Stimulated activated CD4-positive, alpha-beta T cell treated with anti-CD3 and anti-CD28 coated beads, Interleukin-4, amount 100 ng/mL, for 24 hours (primary cell): ENCODE data around the gene HMG20B.

Source experiments
- DNase-seq: peaks from one replicate; pipeline ENCODE4 v3.0.0-alpha.2; 2020

Gene HMG20B

DNA sequence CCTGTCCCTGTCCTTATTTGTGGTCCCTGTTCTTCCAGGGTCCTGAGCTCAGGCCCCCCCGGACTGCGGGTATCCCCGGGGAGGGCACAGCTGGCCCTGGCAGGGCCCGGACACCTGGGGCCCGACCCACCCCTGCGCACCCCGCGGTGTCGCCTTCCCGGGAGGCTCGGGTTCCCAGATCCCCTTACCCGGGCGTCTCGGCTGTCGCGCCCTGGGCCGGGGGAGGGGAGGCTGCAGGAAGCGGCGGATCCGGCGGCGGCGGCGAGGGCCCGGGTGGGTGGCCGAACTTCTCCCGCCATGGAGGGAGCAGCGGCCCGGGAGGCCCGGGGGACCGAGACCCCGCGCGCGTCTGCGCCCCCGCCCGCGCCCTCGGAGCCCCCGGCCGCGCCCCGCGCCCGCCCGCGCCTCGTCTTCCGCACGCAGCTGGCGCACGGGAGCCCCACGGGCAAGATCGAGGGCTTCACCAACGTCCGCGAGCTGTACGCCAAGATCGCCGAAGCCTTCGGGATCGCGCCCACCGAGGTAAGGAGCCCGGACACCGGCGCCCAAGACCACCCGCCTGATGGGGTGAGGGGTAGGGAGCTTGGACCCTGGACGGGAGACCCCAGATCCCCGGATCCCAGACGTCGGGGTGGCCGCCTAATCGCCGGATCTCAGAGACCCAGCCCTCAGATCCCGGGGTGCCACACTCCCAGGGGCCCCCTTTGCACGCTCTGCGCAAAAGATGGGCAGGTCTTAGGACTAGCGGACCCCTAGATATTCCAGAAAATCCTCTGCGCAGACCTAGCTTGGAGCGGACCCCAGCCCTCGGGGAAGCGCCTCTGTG lies 12.8 kb downstream of the HMG20B start, which contains the start of gene GIPC3:
GIPC3 (plus strand) TSS at position 178 of the 826 bp plus-strand sequence; CDS start at position 298, 120 bp downstream.
- DNase-seq: no peak

DNA sequence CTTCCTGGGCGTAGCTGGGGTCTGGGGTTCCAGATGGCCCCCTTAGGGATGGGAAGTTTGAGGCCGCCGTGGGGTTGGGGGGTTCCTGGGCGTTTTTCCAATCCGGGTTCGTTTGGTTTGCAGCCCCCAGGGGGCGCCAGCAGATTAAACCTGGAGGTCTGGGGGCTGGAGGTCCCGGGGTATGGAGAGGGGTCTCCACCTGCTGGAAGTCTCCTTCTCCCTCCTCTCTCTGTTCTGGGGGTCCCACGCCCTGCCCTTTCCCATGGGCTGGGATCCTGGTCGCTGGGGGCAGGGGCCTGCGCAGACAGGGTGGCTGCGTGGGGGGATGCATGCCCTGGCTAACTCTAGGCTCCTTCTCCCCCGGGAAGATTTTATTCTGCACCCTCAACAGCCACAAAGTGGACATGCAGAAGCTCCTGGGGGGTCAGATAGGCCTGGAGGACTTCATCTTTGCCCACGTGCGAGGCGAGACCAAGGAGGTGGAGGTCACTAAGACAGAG lies 13.4 kb downstream of the HMG20B start:
- DNase-seq: peak; percentile 49

DNA sequence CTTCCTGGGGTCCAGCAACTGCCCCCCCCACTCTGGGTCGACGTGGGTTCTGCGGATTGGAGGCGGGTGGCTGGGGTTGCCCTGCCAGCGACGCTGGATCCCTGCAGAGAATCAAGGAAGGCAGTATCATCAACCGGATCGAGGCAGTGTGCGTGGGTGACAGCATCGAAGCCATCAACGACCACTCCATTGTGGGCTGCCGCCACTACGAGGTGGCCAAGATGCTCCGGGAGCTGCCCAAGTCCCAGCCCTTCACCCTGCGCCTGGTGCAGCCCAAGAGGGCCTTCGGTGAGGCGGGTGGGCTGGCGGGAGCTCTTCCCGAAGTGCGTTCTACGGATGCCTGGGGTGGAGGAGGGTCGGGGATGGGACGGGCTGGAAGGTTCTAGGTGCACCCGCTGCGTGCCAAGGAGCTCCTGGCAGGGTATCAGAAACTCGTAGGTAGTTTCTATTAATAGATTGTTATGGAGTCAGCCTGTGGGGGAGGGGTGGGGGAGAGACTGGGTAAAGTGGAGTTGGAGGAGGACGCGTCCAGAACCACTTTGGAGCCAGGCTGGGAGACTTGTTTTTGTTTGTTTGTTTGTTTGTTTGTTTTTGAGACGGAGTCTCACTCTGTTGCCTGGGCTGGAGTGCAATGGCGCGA lies 14.1 kb downstream of the HMG20B start:
- no peak for DNase-seq

DNA sequence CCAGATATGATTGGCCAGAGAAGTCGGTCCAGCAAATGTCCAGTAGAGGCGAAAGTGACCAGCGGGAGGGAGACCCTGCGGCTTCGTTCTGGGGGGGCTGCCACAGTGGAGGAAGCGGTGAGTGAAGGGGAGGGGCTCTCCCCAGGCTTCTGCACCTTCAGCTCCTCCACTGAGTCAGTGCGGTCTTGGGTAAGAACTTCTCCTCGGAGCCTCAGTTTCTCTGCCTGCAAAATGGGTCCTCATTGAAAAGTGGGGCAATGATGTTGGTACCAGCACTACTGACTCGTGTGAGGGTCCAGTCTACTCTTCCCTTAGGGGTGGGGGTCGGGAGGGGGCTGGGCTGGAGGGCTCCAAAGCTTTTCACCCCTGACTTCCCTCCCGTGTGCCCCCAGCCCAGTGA lies 16.7 kb downstream of the HMG20B start:
- DNase-seq: no peak

DNA sequence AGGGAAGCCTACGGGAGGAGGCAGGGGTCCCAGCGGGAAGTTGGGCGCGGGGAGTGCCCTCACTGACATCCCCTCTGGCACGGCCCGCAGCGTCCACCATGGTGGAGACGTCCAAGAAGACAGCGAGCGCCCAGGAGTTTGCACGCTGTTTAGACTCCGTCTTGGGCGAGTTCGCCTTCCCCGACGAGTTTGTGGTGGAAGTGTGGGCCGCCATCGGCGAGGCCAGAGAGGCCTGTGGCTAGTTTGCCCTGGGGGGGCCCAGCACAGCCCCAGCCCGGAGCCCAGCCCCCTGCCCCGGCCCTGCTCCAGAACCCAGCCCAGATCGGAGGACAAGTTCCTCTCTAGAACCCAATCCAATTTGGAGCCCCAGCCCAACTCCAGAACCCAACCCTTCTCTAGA lies 17.2 kb downstream of the HMG20B start:
- no peak for DNase-seq

DNA sequence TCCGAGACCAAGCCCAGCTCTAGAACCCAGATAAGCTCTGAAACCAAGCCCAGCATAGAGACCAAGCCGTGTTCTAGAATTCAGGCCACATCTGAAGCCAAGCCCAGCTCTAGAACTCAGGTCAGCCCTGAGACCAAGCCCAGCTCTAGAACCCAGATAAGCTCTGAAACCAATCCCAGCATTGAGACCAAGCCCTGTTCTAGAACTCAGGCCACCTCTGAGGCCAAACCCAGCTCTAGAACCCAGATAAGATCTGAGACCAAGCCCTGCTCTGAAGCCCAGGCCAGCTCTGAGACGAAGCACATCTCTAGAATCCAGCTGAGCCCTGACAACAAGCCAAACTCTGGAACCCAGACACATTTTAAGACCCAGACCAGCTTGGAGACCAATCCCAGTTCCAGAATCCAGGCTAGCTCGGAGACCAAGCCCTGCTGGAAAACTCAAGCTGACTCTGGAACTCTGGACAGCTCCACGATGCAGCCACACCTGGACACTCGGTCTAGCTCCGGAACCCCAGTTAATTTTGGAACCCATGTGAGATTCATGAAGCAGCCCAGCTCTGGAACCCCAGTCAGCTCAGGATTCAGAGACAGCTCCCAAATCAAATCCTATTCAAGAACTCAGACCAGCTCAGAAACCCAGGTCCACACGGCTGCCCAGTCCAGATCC lies 18.4 kb downstream of the HMG20B start:
- DNase-seq: no peak

DNA sequence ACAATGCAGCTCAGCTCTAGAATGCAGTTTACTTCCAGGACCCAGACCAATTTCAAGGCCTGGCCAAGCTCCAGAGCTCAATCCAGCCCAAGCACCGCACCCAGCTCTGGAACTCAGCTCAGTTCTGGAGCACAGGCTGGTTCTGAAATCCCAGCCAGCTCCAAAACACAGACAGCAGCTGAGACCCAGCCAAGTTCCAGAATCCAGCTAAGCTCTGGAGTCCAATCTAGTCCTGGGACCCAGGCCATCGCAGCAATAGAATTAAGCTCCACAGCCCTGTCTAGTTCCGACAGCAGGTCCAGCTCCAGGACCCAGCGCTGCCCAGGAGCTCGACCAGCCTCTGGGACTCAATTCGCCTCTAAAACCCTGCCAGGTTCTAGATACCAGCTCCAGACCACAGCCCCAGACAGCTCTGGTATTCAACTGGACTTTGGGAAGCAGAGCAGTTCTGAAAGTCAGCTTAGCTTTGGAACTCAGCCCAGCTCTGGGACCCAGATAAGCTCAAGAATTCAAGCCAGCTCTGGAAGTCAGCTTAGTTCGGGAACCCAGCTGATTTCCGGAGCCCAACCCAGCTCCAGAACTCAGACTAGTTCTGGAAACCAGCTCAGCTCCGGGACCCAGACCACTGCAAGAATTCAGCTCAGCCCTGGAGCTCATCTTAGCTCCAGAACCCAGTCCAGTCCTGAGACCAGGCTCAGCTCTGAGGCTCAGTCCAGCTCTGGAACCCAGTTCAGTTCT lies 19.3 kb downstream of the HMG20B start:
- no peak for DNase-seq

DNA sequence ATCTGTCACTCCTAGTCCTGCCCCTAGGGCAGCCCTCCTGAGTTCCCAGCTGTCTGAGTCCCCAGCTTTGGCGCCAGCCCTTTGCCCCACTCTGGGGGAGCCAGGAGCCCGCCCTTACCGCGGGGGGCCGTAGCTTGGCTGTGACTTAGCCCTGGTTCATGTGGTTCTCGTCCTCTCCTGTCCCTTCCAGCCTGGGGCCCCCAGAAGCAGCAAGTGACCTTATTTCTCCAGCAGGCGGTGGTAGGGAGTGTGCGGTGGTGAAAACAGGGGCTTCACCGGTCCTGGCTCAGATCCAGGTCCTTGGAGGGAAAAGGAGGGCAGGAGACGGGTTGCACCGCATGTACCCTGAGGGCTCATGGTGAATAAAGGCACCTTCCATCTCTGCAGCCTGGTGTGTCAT lies 20.4 kb downstream of the HMG20B start:
- no peak for DNase-seq

DNA sequence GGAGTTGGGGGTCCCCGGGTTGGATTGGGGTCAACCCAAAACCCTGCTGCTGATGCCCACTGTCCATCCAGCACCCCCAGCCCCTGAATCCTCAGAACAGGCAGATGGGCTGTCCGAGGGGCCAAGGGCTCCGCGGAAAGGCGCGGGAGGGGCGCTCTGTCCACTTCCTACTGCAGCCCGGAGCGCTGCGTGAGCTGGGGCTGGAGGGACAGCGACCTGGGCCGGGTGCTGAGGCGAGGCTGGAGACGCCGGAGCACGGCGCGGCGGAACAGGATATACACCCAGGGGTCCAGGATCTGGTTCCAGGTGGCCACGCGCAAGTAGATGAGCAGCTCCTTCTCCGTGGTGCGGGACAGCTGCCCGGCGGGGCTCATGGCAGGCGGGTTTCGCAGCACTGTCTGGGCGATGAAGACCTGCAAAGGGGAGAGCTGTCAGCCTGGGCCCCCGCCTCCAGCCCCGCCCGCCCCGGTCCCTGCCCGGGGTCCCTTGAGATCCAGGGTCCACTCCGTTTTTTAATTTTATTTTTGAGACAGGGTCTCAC lies 22.8 kb downstream of the HMG20B start:
- DNase-seq: no peak

DNA sequence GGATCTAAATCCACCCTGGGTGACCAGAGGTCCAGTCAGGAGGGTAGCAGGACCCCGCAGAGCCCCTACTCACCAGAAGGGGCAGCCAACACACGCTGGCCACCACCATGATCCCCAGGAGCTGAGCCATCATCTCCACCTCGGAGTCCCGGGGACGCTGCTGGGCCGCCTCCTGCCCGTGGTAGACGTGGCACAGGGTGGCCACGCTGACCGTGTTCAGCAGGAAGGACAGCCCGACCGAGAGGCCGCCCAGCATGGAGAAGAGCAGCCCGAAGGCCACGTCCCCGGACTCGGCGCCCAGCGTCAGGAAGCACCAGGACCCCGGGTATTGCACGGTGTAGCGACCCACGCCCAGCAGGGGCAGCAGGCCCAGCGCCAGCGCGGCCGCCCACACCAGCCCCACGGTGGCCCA lies 27.0 kb downstream of the HMG20B start:
- no peak for DNase-seq

DNA sequence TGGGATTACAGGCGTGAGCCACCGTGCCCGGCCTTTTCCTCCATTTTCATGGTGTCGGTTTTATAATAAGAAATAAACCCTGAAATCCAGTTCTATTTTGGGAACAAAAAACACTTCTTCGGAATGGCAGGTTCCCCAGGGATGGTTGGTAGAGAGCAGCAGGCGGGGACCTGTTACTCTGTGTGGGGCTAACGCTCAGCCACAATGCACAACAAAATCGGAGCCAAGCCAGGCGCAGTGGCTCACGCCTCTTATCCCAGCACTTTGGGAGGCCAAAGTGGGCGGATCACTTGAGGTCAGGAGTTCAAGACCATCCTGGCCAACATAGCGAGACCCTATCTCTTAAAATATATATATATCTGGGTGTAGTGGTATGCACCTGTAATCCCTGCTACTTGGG lies 28.3 kb downstream of the HMG20B start:
- no peak for DNase-seq

DNA sequence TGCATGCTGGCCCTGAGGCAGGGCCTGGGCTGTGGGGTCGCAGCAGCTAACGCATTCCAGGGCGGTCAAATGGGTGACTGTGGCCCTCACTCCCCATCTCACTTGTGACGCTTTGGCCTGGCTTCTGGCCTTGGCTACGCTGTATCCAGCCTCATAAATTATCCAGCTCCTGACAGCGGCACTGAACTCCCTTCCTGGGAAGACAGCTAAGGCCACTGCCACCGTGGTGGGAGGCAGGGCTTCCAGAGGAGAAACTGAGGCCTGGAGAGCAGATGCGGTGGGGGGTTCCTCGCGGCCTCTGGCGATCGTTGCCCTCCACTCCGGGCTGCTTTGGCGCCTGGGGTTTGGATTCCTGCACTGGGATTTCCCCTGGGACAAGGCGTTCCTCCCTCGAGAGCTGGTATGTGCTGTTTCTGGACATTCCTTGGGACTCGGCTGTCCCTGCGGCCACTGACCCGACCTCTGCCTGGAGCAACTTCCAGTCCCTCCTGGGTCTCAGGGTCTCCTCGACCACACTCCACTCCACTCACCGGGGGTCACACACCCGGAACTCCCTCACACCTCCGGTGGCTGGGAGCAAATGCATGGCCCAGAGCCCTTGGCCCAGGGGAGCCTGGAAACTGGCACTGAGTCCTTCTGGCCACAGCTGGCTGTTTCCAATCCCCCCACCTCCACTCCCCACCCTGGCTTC lies 30.5 kb downstream of the HMG20B start:
- DNase-seq: no peak

DNA sequence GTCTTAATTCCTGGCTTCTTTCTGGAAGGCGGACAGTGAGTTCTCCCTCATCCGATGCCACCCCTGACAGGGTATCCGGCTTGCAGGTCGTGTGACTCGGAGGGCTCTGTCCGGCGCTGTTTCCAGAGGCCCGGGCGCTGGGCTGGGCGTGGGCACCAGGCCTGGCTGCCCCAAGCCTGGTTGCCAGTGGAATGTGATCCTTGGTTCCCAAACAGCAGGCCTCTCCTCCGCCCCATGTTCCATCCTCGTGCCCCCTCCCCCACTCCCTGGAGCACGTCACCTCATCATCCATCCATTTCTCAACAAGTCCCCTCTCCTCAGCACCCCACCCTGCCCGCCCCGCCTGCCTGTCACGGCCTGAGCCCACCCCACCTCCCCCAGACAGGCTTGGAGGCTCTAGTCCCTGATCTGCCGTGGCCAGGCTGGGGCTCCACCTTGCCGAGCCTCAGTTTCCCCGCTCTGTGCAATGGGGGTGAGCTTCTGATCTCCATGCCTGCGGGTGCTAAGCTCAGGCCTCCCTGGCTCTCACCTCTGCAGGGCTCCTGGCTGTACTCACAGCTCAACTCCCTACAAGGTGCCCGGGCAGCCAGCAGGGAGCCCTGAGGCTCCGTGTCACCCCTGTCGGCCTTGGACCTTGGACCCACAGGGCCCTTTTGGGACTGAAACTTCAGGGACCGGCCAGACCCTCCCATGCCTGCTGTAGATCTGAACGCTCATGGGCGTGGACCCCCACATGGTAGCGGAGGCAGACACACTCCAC lies 31.7 kb downstream of the HMG20B start:
- no peak for DNase-seq

DNA sequence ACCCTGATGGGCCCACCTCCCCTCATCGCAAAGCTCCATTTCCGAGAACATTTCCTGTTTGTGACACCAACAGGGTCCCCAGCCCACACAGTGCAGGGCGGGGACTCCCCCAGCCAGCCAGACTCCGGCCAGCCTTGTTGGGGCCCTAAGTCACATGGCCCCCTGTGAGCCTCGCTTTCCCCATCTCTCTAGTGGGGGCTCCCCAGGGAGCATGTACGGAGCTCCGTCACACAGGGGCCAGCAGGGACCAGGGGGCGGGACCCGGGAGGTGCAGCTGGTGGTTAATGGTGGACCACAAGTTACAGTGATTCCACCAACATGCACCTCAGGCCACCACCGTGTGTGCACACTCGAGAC lies 32.2 kb downstream of the HMG20B start:
- DNase-seq: no peak

DNA sequence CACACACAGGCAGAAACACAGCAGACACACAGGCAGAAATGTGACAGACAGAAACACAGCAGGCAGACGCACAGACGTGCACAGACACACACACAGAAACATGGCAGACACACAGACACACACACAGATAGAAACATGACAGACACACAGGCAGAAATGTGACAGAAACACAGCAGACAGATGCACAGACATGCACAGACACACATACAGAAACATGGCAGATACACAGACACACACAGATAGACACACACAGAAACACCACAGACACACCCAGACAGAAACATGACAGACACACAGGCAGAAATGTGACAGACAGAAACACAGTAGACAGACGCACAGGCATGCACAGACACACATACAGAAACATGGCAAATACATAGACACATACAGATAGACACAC lies 32.6 kb downstream of the HMG20B start:
- DNase-seq: no peak

DNA sequence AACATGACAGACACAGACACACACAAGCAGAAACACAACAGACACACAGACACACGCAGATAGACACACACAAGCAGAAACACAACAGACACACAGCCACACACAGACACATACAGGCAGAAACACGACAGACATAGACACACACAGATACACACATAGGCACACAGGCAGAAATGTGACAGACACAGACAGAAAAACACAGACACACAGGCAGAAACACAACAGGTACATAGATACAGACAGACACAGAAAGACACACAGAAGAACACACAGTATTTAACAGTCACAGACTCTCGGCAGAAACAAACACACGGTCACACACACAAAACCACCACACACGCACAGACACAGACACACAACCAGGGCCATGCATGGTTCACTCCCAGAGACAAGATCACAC lies 33.0 kb downstream of the HMG20B start:
- no peak for DNase-seq

DNA sequence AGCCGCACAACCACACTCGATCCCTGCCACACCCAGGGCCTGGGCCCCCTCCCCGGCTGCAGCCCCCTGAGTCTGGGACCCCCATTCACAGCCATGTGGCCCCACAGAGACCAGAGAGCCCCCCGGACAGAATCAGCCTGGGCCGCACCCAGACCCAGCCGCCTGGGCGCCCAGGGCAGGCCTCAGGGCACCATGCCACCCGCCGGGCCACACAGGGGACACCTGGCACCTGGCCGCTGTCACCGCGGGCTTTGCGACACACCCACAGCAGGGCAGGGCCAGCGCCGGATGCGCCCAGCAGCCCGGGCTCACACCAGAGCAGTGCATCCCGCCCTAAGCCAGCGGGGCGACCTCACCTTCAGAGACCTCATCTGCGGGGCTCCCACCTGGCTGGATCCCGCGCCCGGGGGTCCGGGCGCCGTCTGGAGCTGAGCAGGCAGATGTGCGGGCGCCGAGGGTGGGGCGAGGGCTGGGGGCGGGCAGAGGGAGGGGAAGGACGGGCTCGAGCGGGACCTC lies 33.5 kb downstream of the HMG20B start:
- DNase-seq: no peak

DNA sequence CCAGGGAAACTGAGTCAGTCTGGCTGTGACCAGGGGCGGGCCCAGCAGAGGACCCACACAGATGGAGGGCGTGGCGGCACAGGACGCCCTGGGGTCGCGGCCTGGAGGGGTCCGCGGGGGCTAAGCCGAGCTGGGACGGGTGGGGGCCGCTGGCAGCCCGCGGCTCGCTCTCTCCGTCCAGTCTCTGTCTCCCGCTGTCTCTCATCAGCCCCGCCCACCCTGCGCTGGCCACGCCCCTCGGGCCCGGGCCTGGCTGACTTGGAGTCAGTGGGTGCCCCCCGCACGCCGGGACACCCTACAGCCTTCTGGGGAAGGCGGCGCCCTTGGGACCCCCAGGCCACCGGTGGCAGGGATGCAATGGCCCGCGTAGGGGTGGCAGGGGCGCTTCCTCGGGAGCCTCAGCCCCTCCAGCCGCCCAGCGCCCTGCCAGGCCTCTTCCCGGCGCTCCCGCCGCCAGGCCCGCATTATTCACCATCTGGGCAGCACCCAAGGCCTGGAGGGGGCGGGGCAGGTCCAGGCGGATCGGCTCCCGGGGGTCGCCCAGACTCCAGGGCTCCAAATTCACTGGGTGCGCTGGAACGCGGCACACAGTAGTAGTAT lies 34.0 kb downstream of the HMG20B start, which contains the start of gene TBXA2R:
TBXA2R (minus strand) TSS at position 186 of the 600 bp plus-strand sequence. CDS start 6,241 bp downstream, outside the sequence.
- peak; percentile 64 for DNase-seq

DNA sequence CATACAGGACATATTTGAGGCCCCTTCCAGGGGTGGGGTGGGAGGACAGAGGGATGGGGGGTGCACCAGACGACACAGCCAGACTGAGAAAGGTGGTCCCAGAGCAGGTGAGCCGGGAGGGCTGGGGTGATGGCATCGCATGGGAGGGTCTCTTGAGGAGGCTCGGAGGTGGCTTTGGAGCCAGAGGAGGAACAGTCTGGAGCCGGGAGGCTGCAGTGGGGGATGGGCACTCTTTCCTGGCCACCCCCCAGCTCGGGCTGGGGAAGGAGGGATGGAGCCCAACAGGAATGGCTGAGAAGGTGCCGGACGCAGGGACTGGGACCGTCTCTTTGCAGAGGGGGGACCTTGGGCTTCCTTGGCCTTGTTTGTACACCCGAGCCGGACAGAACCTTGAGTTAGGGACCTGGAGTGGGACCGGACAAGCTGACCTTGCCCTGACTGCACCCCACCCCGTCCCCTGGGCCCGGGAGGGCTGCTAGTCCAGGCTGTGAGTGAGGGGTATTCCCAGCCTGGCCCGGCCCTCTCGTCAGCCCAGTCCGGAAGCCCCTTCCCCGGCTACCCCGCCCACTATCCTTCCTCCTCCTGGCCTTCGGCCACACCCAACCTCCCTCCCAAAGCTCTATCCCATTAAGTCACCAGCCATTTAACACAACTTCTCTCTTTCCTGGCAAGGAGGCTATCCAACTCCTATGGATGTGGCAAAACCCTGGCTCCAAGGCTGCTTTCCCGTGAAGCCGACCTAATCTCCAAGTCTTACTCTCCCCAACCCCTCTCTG lies 34.7 kb downstream of the HMG20B start:
- no peak for DNase-seq
